H9 (cell line): Measurements from ENCODE around the gene IGF2BP2. TPM values are rescaled to one million over a fixed set of nuclear protein-coding genes. Genes with fewer than 3 reads are reported as not detected.
A peak's percentile ranks its signal among the peaks of the same experiment; 100 is the strongest.

ENCODE experiments used
- DNase-seq: peaks from one replicate; pipeline ENCODE4 v3.0.0-alpha.2; 2017
- H2AFZ ChIP-seq: one replicate; pipeline ENCODE4 v1.6.1; 2013; ENCODE audit warnings: mild to moderate bottlenecking, low read length, control low read depth, moderate library complexity
- H2AK5ac ChIP-seq: 2 replicates; pipeline ENCODE4 v1.6.1; 2013; ENCODE audit warnings: low read length, control low read depth, mixed read lengths; ENCODE audit not compliant: insufficient read length
- H2BK120ac ChIP-seq: one replicate; pipeline ENCODE4 v1.6.1; 2013; ENCODE audit warnings: low read depth, mild to moderate bottlenecking, low read length, control low read depth, inconsistent platforms; ENCODE audit not compliant: poor library complexity, severe bottlenecking
- H2BK12ac ChIP-seq: 2 replicates; pipeline ENCODE4 v1.6.1; 2013; ENCODE audit warnings: low read length, control low read depth, mixed read lengths, low read depth; ENCODE audit not compliant: insufficient read length
- H2BK15ac ChIP-seq: 2 replicates; pipeline ENCODE4 v1.6.1; 2013; ENCODE audit warnings: low read depth, low read length, control low read depth
- H2BK20ac ChIP-seq: one replicate; pipeline ENCODE4 v1.6.1; 2013; ENCODE audit warnings: low read depth, mild to moderate bottlenecking, low read length, control low read depth, inconsistent platforms; ENCODE audit not compliant: poor library complexity, severe bottlenecking
- H2BK5ac ChIP-seq: 2 replicates; pipeline ENCODE4 v1.6.1; 2013; ENCODE audit warnings: low read length, control low read depth, mixed read lengths; ENCODE audit not compliant: insufficient read length
- H3K14ac ChIP-seq: 2 replicates; pipeline ENCODE4 v1.6.1; 2013; ENCODE audit warnings: low read length, control low read depth; ENCODE audit not compliant: insufficient read depth
- H3K18ac ChIP-seq: 2 replicates; pipeline ENCODE4 v1.6.1; 2013; ENCODE audit warnings: low read depth, mild to moderate bottlenecking, mixed read lengths, low read length, control low read depth; ENCODE audit not compliant: insufficient read length
- H3K23ac ChIP-seq: 2 replicates; pipeline ENCODE4 v1.6.1; 2013; ENCODE audit warnings: low read length, control low read depth, mixed read lengths, low read depth; ENCODE audit not compliant: insufficient read length
- H3K23me2 ChIP-seq: 2 replicates; pipeline ENCODE4 v1.6.1; 2013; ENCODE audit warnings: low read depth, mild to moderate bottlenecking, mixed read lengths, low read length, control low read depth; ENCODE audit not compliant: insufficient read length, poor library complexity, severe bottlenecking
- H3K27ac ChIP-seq: 2 replicates; pipeline ENCODE4 v1.5.1; 2013; ENCODE audit warnings: low read length, control low read depth, mixed read lengths, low read depth; ENCODE audit not compliant: insufficient read length
- H3K27me3 ChIP-seq: 2 replicates; pipeline ENCODE4 v1.6.1; 2013; ENCODE audit warnings: low read length, control low read depth, inconsistent platforms; ENCODE audit not compliant: insufficient read depth
- H3K4ac ChIP-seq: 2 replicates; pipeline ENCODE4 v1.6.1; 2013; ENCODE audit warnings: low read depth, mild to moderate bottlenecking, control low read depth, inconsistent platforms, low read length, moderate library complexity
- H3K4me1 ChIP-seq: 2 replicates; pipeline ENCODE4 v1.6.1; 2013; ENCODE audit warnings: low read length, control low read depth, inconsistent platforms; ENCODE audit not compliant: insufficient read depth
- H3K4me2 ChIP-seq: 2 replicates; pipeline ENCODE4 v1.6.1; 2013; ENCODE audit warnings: low read length, control low read depth, mixed read lengths; ENCODE audit not compliant: insufficient read length, insufficient read depth
- H3K56ac ChIP-seq: 2 replicates; pipeline ENCODE4 v1.6.1; 2013; ENCODE audit warnings: low read depth, mild to moderate bottlenecking, mixed read lengths, low read length, control low read depth; ENCODE audit not compliant: insufficient read length
- H3K79me1 ChIP-seq: 2 replicates; pipeline ENCODE4 v1.6.1; 2013; ENCODE audit warnings: low read depth, mild to moderate bottlenecking, moderate library complexity, low read length, control low read depth, inconsistent platforms; ENCODE audit not compliant: insufficient read depth, poor library complexity, severe bottlenecking
- H3K79me2 ChIP-seq: 2 replicates; pipeline ENCODE4 v1.6.1; 2013; ENCODE audit warnings: low read length, control low read depth, inconsistent platforms; ENCODE audit not compliant: insufficient read depth
- H3K9ac ChIP-seq: 2 replicates; pipeline ENCODE4 v1.6.1; 2013; ENCODE audit warnings: low read length, control low read depth, mixed read lengths; ENCODE audit not compliant: insufficient read length; ENCODE audit errors: extremely low read depth
- H3K9me3 ChIP-seq: one replicate; pipeline ENCODE4 v1.6.1; 2013; ENCODE audit warnings: low read depth, low read length, inconsistent platforms; ENCODE audit not compliant: control insufficient read depth
- H3T11ph ChIP-seq: one replicate; pipeline ENCODE4 v1.6.1; 2013; ENCODE audit warnings: mild to moderate bottlenecking, low read length, control low read depth, inconsistent platforms
- H4K20me1 ChIP-seq: one replicate; pipeline ENCODE4 v1.6.1; 2013; ENCODE audit not compliant: control insufficient read depth, insufficient read length, insufficient read depth
- H4K5ac ChIP-seq: 2 replicates; pipeline ENCODE4 v1.6.1; 2013; ENCODE audit warnings: low read depth, mild to moderate bottlenecking, mixed read lengths, low read length, control low read depth; ENCODE audit not compliant: insufficient read length
- H4K8ac ChIP-seq: replicated peaks from 2 replicates; pipeline ENCODE4 v1.6.1; 2013; ENCODE audit warnings: low read length, control low read depth, mixed read lengths, low read depth; ENCODE audit not compliant: insufficient read length
- H4K91ac ChIP-seq: 2 replicates; pipeline ENCODE4 v1.6.1; 2013; ENCODE audit warnings: low read depth, mild to moderate bottlenecking, moderate library complexity, mixed read lengths, low read length, control low read depth; ENCODE audit not compliant: insufficient read length
- H3K27ac Mint-ChIP-seq, 3 experiments: 2 replicates in 2 of 3; 3 replicates in 1 of 3; pipeline ENCODE4 v1.8.0; 2020 to 2021; ENCODE audit warnings: mixed read lengths in 3 of 3, mild to moderate bottlenecking in 1 of 3, moderate library complexity in 1 of 3
- H3K27me3 Mint-ChIP-seq: 2 replicates; pipeline ENCODE4 v1.8.0; 2021; ENCODE audit warnings: low read depth, mild to moderate bottlenecking, moderate library complexity, mixed read lengths
- H3K36me3 Mint-ChIP-seq, 3 experiments: 2 replicates in 2 of 3; 3 replicates in 1 of 3; pipeline ENCODE4 v1.8.0; 2020 to 2021; ENCODE audit warnings: low read depth in 3 of 3, mixed read lengths in 3 of 3; ENCODE audit not compliant: insufficient read depth in 1 of 3
- H3K4me1 Mint-ChIP-seq, 2 experiments: 2 replicates each; pipeline ENCODE4 v1.8.0; 2020; ENCODE audit warnings: mixed read lengths in 2 of 2
- H3K4me3 Mint-ChIP-seq, 2 experiments: 2 replicates in 1 of 2; 3 replicates in 1 of 2; pipeline ENCODE4 v1.8.0; 2020 to 2021; ENCODE audit warnings: mild to moderate bottlenecking in 2 of 2, mixed read lengths in 2 of 2, moderate library complexity in 1 of 2
- H3K9me3 Mint-ChIP-seq, 2 experiments: 2 replicates in 1 of 2; 3 replicates in 1 of 2; pipeline ENCODE4 v1.8.0; 2020; ENCODE audit warnings: mild to moderate bottlenecking in 2 of 2, mixed read lengths in 2 of 2, moderate library complexity in 1 of 2
- WGBS: extraction: QIAGEN DNeasy Blood & Tissue Kit; methylation state at CpG from one replicate; pipeline ENCODE4 v1.1.7; 2013; ENCODE audit warnings: missing lambda C conversion rate, low lambda C conversion rate, mixed read lengths; ENCODE audit not compliant: insufficient read length; ENCODE audit errors: extremely low coverage; 5-methylcytosine and 5-hydroxymethylcytosine counted together
- total RNA-seq: library from RNA; stranded (reverse); gene quantifications from 2 replicates; pipeline ENCODE4 v1.2.1, GENCODE V29; 2021
- TF ChIP-seq, protein P1 (sequence below): fragments of 200-600 bp; sonication (generic); conservative IDR thresholded peaks from 3 replicates; pipeline ENCODE4 v1.8.0; 2021; ENCODE audit warnings: antibody characterized with exemption, mild to moderate bottlenecking

Gene IGF2BP2
- total RNA-seq, 1 experiment from 2014 or later: 130 TPM

GRCh38 chr3:185779461-185779860 lies 45.4 kb downstream of the IGF2BP2 start:
- no peak overlapping the region for H3K27ac ChIP-seq
- no peaks in the 10 kb centered on the region for H3K9me3 Mint-ChIP-seq
- H3K4me3 Mint-ChIP-seq: peak overlapping the region in 1 of 2 experiments; percentile 24; a peak in 2 of 5 replicates

More at GRCh38 chr3:185779461-185779860, 45.4 kb downstream of the IGF2BP2 start:
- Histone ChIP-seq H3K79me2 (peaks cover 42% of the 10 kb centered on the region), H2BK15ac (no peak overlapping the region), H4K8ac (no peak overlapping the region), H3K56ac (no peak overlapping the region), H3K9me3 (no peaks in the 10 kb centered on the region), H2AFZ (no peak overlapping the region), H3K23me2 (no peaks in the 10 kb centered on the region), H2BK12ac (no peak overlapping the region), H3K4ac (no peak overlapping the region), H4K20me1 (no peaks in the 10 kb centered on the region), H4K5ac (no peak overlapping the region), H3K4me2 (no peak overlapping the region), H3K14ac (no peak overlapping the region), H3K4me1 (peaks cover 15% of the 10 kb centered on the region), H2BK20ac (no peak overlapping the region), H2BK5ac (no peak overlapping the region), H3K18ac (no peak overlapping the region), H3K9ac (no peak overlapping the region), H2AK5ac (no peak overlapping the region), H2BK120ac (no peak overlapping the region), H3T11ph (no peak overlapping the region), H4K91ac (no peak overlapping the region), H3K23ac (no peak overlapping the region), H3K79me1 (peaks cover 8% of the 10 kb centered on the region), H3K27me3 (no peaks in the 10 kb centered on the region)
- Mint-ChIP-seq H3K36me3 (peaks cover 3 to 18% (median 5%) of the 10 kb centered on the region in 3 experiments; a peak in 6 of 7 replicates), H3K27me3 (no peaks in the 10 kb centered on the region), H3K27ac (peak overlapping the region; percentile 28 to 72 (median 67); a peak in 6 of 7 replicates), H3K4me1 (peaks cover 72 to 74% of the 10 kb centered on the region in 2 experiments)
- DNase-seq: no peak
- TF ChIP-seq, protein P1, sequence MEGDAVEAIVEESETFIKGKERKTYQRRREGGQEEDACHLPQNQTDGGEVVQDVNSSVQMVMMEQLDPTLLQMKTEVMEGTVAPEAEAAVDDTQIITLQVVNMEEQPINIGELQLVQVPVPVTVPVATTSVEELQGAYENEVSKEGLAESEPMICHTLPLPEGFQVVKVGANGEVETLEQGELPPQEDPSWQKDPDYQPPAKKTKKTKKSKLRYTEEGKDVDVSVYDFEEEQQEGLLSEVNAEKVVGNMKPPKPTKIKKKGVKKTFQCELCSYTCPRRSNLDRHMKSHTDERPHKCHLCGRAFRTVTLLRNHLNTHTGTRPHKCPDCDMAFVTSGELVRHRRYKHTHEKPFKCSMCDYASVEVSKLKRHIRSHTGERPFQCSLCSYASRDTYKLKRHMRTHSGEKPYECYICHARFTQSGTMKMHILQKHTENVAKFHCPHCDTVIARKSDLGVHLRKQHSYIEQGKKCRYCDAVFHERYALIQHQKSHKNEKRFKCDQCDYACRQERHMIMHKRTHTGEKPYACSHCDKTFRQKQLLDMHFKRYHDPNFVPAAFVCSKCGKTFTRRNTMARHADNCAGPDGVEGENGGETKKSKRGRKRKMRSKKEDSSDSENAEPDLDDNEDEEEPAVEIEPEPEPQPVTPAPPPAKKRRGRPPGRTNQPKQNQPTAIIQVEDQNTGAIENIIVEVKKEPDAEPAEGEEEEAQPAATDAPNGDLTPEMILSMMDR: no peak
- no CpG with 5 or more reads among the region's 2 CpGs for WGBS
